22Rv1 (cell line): Measurements from ENCODE around the gene FERMT2.

ENCODE experiments used
- CTCF ChIP-seq: fragments of 450-650 bp; IDR thresholded peaks from 2 replicates; pipeline ENCODE4 v1.5.1; 2017; ENCODE audit warnings: mild to moderate bottlenecking
- ZFX ChIP-seq: fragments of 450-650 bp; IDR thresholded peaks from 2 replicates; pipeline ENCODE4 v1.6.1; 2017; ENCODE audit warnings: antibody characterized with exemption, borderline replicate concordance

GRCh38 chr14:52862632-52863333, 88.1 kb downstream of the FERMT2 start:
- TF ChIP-seq CTCF (no peak), ZFX (no peak)
